ENCODE results near the gene ATP6V0C.

ATP6V0C gene

GRCh38 chr16:2514333-2515179, 804 bp downstream of the ATP6V0C start:
- Histone ChIP-seq H3K9me2 (replicated peaks; ENCODE audit: control insufficient read depth, low read length) (no peaks in the 10 kb centered on the region), H3K4me2 (ENCODE audit: low read length) (peak overlapping the region; percentile 78), H3K79me2 (ENCODE audit: control insufficient read depth, low read length) (peaks cover 58% of the 10 kb centered on the region), H3K27ac (ENCODE audit: low read depth, low read length) (peak overlapping the region; percentile 66), H3K27me3 (ENCODE audit: control insufficient read depth, low read length) (no peaks in the 10 kb centered on the region), H3K9me3 (ENCODE audit: control insufficient read depth, insufficient read depth, low read length) (no peaks in the 10 kb centered on the region), H3K36me3 (ENCODE audit: control insufficient read depth, low read length) (peaks cover 19% of the 10 kb centered on the region), H3F3A (ENCODE audit: control insufficient read depth, insufficient read depth) (peaks cover 6% of the 10 kb centered on the region), H3K4me1 (ENCODE audit: control insufficient read depth, low read length) (peaks cover 71% of the 10 kb centered on the region), H4K20me1 (ENCODE audit: control insufficient read depth, insufficient read depth, low read depth, low read length) (peaks cover 13% of the 10 kb centered on the region), H3K4me3 (ENCODE audit: low read length) (peak overlapping the region; percentile 91)
- TF ChIP-seq CTCF (IDR thresholded peaks at IDR 0.05; ENCODE audit: low read depth, low read length, poor library complexity, severe bottlenecking) (no peak), EZH2phosphoT487 (IDR thresholded peaks at IDR 0.05; ENCODE audit: borderline replicate concordance, low read length) (no peak)

GRCh38 chr16:2515180-2515851, 1.6 kb downstream of the ATP6V0C start:
- Histone ChIP-seq H3K9me3 (ENCODE audit: control insufficient read depth, insufficient read depth, low read length) (no peaks in the 10 kb centered on the region), H3F3A (ENCODE audit: control insufficient read depth, insufficient read depth) (peaks cover 10% of the 10 kb centered on the region), H3K9me2 (replicated peaks; ENCODE audit: control insufficient read depth, low read length) (no peaks in the 10 kb centered on the region), H3K4me2 (ENCODE audit: low read length) (peak overlapping the region; percentile 78), H3K4me1 (ENCODE audit: control insufficient read depth, low read length) (peaks cover 68% of the 10 kb centered on the region), H3K4me3 (ENCODE audit: low read length) (peak overlapping the region; percentile 91), H4K20me1 (ENCODE audit: control insufficient read depth, insufficient read depth, low read depth, low read length) (peaks cover 13% of the 10 kb centered on the region), H3K79me2 (ENCODE audit: control insufficient read depth, low read length) (peaks cover 60% of the 10 kb centered on the region), H3K27ac (ENCODE audit: low read depth, low read length) (no peak overlapping the region), H3K36me3 (ENCODE audit: control insufficient read depth, low read length) (peaks cover 20% of the 10 kb centered on the region), H3K27me3 (ENCODE audit: control insufficient read depth, low read length) (no peaks in the 10 kb centered on the region)
- no peak for TF ChIP-seq CTCF (IDR thresholded peaks at IDR 0.05; ENCODE audit: low read depth, low read length, poor library complexity, severe bottlenecking)
- no peak for TF ChIP-seq EZH2phosphoT487 (IDR thresholded peaks at IDR 0.05; ENCODE audit: borderline replicate concordance, low read length)

- Histone ChIP-seq H4K20me1 (ENCODE audit: control insufficient read depth, insufficient read depth, low read depth, low read length) (peaks cover 13% of the 10 kb centered on the region), H3K79me2 (ENCODE audit: control insufficient read depth, low read length) (peaks cover 71% of the 10 kb centered on the region), H3F3A (ENCODE audit: control insufficient read depth, insufficient read depth) (peaks cover 10% of the 10 kb centered on the region), H3K9me3 (ENCODE audit: control insufficient read depth, insufficient read depth, low read length) (no peaks in the 10 kb centered on the region), H3K36me3 (ENCODE audit: control insufficient read depth, low read length) (peaks cover 26% of the 10 kb centered on the region), H3K27ac (ENCODE audit: low read depth, low read length) (no peak overlapping the region), H3K27me3 (ENCODE audit: control insufficient read depth, low read length) (no peaks in the 10 kb centered on the region), H3K4me3 (ENCODE audit: low read length) (no peak overlapping the region), H3K4me1 (ENCODE audit: control insufficient read depth, low read length) (peaks cover 68% of the 10 kb centered on the region), H3K9me2 (replicated peaks; ENCODE audit: control insufficient read depth, low read length) (no peaks in the 10 kb centered on the region), H3K4me2 (ENCODE audit: low read length) (peak overlapping the region; percentile 78; the same call in 1 of the 2 replicates)
- no peak for TF ChIP-seq CTCF (IDR thresholded peaks at IDR 0.05; ENCODE audit: low read depth, low read length, poor library complexity, severe bottlenecking)
- TF ChIP-seq EZH2phosphoT487 (IDR thresholded peaks at IDR 0.05; ENCODE audit: borderline replicate concordance, low read length): no peak
These were observed 2.9 kb downstream of the ATP6V0C start for GRCh38 chr16:2516391-2517240.

Data from DOHH2 (cell line).